ENCODE data around the gene TRPV4.

The TRPV4 gene

GRCh38 chr12:109760930-109761921, 72.0 kb downstream of the TRPV4 start:
- DNase-seq, result no peak

DNA sequence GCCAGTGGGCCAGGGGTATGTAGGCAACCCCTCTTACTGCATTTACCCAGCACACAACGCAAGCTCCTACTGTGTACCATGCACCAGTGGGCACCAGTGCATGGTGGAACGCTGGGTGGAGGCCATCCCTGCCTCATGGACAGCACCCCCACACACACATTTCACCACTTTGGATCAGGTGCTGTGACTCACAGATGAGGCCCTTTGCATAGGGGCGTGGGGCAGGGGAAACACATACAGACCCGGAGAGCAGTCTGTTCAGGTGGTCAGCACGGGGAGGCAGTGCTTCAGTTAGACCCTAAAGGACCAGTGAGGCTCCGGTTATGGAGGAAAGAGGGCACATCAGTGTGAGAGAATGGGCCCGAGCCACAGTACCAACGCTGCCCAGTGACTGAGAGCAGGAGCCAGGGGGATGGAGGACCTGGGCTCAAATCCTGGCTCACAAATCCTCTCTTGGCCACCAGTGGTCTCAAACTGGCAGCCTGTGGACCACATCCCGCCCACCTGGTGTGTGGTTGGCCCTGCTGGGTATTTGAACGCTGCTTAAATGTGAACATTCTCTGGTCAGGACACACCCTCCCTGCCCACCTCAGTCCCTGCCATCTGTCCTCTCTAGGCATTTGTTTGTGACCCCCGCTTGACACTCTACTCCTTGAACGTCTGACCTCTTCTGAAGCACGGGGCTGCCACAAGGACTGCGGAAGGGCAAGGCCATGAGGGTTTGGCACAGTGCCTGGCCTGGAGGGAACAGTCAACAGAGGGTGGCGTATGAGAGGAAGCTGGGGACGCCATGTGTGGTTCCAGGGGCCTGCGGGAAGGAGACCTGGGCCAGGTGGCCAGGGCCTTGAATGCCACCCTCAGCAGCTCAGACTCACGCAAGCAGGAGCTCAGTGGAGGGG, 72.9 kb downstream of the TRPV4 start:
- no peak for DNase-seq

- no peak for DNase-seq
Measured at GRCh38 chr12:109759595-109759994, 73.6 kb downstream of the TRPV4 start.

DNA sequence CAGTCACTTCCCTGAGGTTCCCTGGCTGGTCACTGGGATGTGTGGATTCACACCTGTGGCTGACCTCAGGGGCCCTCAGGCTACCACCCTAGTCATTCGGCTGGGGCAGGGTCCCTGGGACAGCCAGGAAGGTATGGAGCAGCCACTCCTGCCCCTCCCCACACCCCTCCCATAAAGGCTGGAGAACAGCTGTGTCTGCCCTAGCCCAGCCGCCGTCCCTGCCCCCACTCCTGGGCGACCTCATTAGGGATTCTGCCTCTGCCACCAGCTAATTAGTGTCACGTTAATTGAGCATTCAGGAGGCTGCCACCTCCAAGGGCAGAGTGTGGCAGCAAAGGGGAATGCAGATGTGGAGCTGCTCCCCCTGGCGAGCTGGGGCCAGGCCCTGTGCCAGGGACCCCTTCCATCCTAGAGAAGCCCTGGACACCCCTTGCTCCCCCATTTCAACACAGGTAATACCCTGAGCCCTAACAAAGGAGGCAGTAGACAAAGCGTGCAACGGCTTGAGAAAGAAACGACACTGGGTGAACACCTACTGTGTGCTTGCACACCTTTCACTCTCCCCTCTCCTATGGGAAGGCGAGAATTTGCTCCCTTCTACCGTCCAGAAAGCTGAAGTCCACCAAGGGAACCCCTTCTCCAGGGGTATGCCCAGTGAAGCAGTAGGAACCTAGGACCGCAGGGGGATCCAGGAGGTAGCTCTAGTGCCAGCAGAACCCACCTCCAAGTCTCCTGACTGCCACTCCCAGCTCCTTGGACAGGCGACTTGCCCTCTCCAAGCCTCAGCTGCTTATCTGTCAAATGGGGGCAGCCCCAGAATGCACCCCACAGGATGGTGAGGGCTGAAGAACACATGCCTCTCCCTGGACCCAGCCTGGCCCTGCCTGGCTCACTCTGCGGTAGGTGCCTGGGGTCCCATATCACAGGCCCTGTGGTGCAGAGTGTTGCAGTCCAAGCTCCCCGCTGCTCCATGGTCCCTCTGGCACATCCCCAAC, 74.5 kb downstream of the TRPV4 start:
- DNase-seq, result no peak

- DNase-seq, result no peak
Measured at GRCh38 chr12:109757671-109758265, 75.4 kb downstream of the TRPV4 start.

DNA sequence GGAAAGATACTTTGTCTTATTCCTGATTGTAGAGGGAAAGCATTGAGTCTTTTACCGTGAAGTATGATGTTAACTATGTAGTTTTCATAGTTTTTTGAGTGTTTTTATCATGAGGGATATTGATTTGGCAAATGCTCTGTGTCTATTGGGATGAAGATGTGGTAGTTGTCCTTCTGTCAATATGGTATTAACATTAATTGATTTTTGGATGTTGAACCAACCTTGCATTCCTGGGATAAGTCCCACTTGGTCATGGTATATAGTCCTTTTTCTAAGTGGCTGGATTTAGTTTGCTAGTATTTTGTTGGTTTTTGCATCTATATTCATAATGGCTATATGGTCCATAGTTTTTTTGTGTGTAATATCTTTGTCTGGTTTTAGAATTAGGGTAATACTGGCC, 76.7 kb downstream of the TRPV4 start:
- no peak for DNase-seq

GRCh38 chr12:109753959-109754358, 79.2 kb downstream of the TRPV4 start:
- DNase-seq, result no peak

DNA sequence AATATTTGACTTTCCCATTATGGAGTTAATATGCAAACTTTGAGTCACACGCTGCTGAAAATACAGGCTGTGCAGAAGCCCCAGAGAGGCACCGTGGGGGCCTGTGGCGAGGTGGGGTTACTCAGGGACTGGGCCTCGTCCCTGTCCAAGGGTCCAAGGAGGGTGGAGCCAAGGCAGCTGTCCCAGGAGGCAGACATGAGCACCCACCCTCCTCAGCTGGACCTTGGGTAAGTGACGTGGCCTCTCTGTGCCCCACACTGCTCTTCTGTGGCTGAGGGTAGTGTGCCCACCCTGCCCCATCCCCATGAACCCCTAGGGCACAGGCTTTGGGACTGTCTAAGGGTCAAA, 80.2 kb downstream of the TRPV4 start:
- DNase-seq, result no peak

- DNase-seq, result no peak
Measured at GRCh38 chr12:109752117-109753053, 80.8 kb downstream of the TRPV4 start.

GRCh38 chr12:109744986-109745942, 87.9 kb downstream of the TRPV4 start:
- DNase-seq, result no peak

GRCh38 chr12:109744026-109744425, 89.2 kb downstream of the TRPV4 start:
- no peak for DNase-seq

- no peak for DNase-seq
Measured at GRCh38 chr12:109743076-109743910, 89.9 kb downstream of the TRPV4 start.

GRCh38 chr12:109741970-109742703, 91.1 kb downstream of the TRPV4 start:
- DNase-seq, result no peak

- no peak for DNase-seq
Measured at GRCh38 chr12:109741286-109741969, 91.8 kb downstream of the TRPV4 start.

DNA sequence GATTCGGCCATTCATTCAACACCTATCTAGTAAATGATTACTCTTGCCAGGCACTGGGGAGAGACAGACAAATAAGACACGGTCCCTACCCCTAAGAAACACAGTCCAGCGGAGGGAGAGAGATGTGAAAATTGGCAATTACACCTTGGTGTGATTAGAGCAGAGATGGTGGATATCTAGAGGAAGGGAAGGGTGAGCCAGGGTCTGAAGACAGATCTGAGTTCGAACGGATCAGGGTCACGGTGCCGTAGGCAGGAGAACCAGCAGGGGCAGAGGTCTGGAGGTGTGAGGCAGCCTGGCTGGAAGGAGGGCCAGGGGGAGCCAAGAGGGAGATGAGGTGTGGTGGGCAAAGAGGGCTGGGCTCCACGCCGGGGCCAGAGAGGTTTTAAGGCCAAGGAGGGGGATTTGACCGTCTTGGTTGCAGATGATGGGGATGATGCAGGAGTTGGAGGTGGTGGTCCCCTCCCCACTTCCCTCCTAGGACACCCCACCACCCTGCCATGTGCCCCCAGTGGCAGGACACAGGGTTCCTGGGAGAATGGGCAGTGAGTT, 92.4 kb downstream of the TRPV4 start:
- DNase-seq, result no peak

DNA sequence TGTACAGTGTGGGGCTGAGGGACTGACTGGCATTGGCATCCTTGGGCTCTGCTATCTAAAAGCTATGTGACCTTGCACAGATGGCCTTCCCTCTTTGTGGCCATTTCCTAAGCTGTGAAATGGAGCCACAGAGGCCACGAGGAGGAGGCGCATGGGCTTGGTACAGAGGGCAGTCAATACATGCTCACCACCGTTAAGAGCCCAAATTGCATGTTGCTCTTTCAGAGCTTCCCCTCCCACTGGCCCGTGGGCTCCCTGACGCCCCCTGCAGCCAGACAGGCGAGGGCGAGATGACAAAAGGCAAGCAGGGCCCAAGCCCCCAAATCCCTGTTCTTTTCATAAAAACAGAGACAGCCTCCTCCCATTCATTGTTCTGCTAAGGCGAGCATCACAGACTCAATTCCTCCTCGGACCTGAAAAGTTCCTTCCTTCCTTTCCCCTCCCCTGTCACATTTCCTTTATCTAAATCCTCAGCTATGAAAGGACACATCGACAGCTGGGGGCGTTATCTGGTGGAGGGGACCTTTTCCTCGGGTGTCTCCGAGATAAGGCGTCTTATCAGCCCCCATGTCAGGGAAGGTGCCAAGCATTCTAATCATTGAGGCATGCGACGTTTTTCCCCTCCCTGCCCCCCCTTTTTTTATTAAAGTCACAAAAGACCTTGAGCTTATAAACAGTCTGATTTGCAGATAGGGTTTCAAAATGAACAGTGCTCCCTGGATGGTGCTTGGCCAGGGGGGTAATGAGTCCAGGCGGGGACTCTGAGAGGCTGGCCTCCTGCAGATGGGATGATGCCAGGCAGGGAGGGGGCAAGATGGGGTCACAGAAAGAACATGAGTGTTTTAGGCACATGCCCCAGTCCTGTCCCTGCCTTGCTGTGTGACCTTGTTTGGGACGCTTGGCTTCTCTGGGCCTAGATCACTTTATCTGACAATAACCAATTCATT, 93.2 kb downstream of the TRPV4 start:
- no peak for DNase-seq

All from stimulated activated CD4-positive, alpha-beta T cell treated with anti-CD3 and anti-CD28 coated beads, Interleukin-4, amount 100 ng/mL, for 4 hours (primary cell).